K562 (cell line): ENCODE results near the gene ESAM. TPM values are rescaled to one million over a fixed set of nuclear protein-coding genes. Genes with fewer than 3 reads are reported as not detected.

Source experiments
- ATAC-seq: fragments of 200-7000 bp; cut with Tn5 transposase; 3 replicates; pipeline ENCODE4 v1.9.1; 2020; ENCODE audit warnings: moderate library complexity
- BruUV-seq: library from RNA; stranded (reverse); fragments of 400-500 nt; replicated peaks from 2 replicates; lab custom pipeline; 2021; lab: Mats Ljungman, UMichigan
- CTCF ChIA-PET: fragments of 300-600 bp; formaldehyde crosslinking; extraction: SDS; loops from one replicate; lab custom pipeline; 2021; ENCODE audit warnings: low intra/inter-chr PET ratio; lab: Yijun Ruan, JAX
- POLR2A ChIA-PET: fragments of 300-600, 350-650 bp; sonication (Branson Sonifier 250); formaldehyde crosslinking; extraction: SDS; loops from one replicate; lab custom pipeline; 2021; ENCODE audit warnings: antibody characterized with exemption, inconsistent platforms; lab: Yijun Ruan, JAX
- DNase-seq, 4 experiments: peaks; one replicate each; pipeline versions ENCODE4 v3.0.0 to v3.0.0-alpha.2; 2011 to 2018; ENCODE audit warnings: low spot score in 3 of 4, mixed read lengths in 3 of 4; ENCODE audit errors: extremely low read depth in 1 of 4
- FAIRE-seq: peaks from 2 replicates; lab custom pipeline; 2011; peaks lifted over from hg19 to GRCh38; lab: Jason Lieb, UNC
- H2AFZ ChIP-seq: 2 replicates; pipeline ENCODE4 v1.6.0; 2011; ENCODE audit warnings: low read depth, low read length, control low read depth, inconsistent platforms
- H3K27ac ChIP-seq: fragments of 200-600 bp; 3 replicates; pipeline ENCODE4 v1.8.0; 2011; ENCODE audit warnings: low read depth, mild to moderate bottlenecking, control low read depth, inconsistent platforms, low read length, moderate library complexity, mixed read lengths; ENCODE audit errors: extremely low read depth
- H3K27me3 ChIP-seq, 2 experiments: fragments of 300-600 bp in 1 of 2; 2 replicates in 1 of 2; 3 replicates in 1 of 2; pipeline versions ENCODE4 v1.6.0 to v1.8.0; 2011; ENCODE audit warnings: inconsistent platforms in 2 of 2, low read length in 2 of 2, mild to moderate bottlenecking in 1 of 2, mixed read lengths in 1 of 2, moderate library complexity in 1 of 2; ENCODE audit not compliant: control insufficient read depth in 2 of 2, insufficient read depth in 2 of 2
- H3K36me3 ChIP-seq: fragments of 300-600 bp; 3 replicates; pipeline ENCODE4 v1.8.0; 2011; ENCODE audit warnings: mild to moderate bottlenecking, low read length, inconsistent platforms; ENCODE audit not compliant: control insufficient read depth, insufficient read depth
- H3K4me1 ChIP-seq, 2 experiments: fragments of 200-600 bp in 1 of 2; replicated peaks in 1 of 2; 2 replicates in 1 of 2; 3 replicates in 1 of 2; pipeline versions ENCODE4 v1.5.1 to v1.8.0; 2011; ENCODE audit warnings: inconsistent platforms in 2 of 2, low read length in 2 of 2, mild to moderate bottlenecking in 1 of 2, mixed read lengths in 1 of 2, moderate library complexity in 1 of 2; ENCODE audit not compliant: control insufficient read depth in 2 of 2, insufficient read depth in 2 of 2
- H3K4me2 ChIP-seq: 2 replicates; pipeline ENCODE4 v1.6.1; 2011; ENCODE audit warnings: low read length, control low read depth, inconsistent platforms, mixed read lengths; ENCODE audit not compliant: insufficient read depth
- H3K4me3 ChIP-seq: fragments of 200-600 bp; sonication (generic), shearing (Covaris generic); 2 replicates; pipeline ENCODE4 v1.5.1; 2016; ENCODE audit warnings: control low read depth, inconsistent platforms
- H3K79me2 ChIP-seq: fragments of 200-600 bp; 3 replicates; pipeline ENCODE4 v1.8.0; 2011; ENCODE audit warnings: low read length, inconsistent platforms; ENCODE audit not compliant: control insufficient read depth, insufficient read depth
- H3K9ac ChIP-seq, 2 experiments: 2 replicates each; pipeline versions ENCODE4 v1.6.0 to v1.6.1; 2011; ENCODE audit warnings: low read depth in 2 of 2, low read length in 2 of 2, control low read depth in 1 of 2, inconsistent platforms in 1 of 2, mild to moderate bottlenecking in 1 of 2, mixed read lengths in 1 of 2; ENCODE audit not compliant: insufficient read depth in 1 of 2
- H3K9me1 ChIP-seq: one replicate; pipeline ENCODE4 v1.6.0; 2011; ENCODE audit warnings: inconsistent platforms, mild to moderate bottlenecking, low read length, moderate library complexity; ENCODE audit not compliant: control insufficient read depth, insufficient read depth
- H3K9me3 ChIP-seq: replicated peaks from 2 replicates; pipeline ENCODE4 v1.5.1; 2011; ENCODE audit warnings: low read depth, low read length, inconsistent platforms; ENCODE audit not compliant: control insufficient read depth, insufficient read depth
- H4K20me1 ChIP-seq: replicated peaks from 2 replicates; pipeline ENCODE4 v1.6.1; 2011; ENCODE audit warnings: low read length, inconsistent platforms, mixed read lengths; ENCODE audit not compliant: control insufficient read depth, insufficient read depth
- BCLAF1 ChIP-seq, 2 experiments: fragments of 450-650 bp in 1 of 2; IDR thresholded peaks; 2 replicates each; pipeline ENCODE4 v1.6.1; 2011 to 2017; ENCODE audit warnings: low read depth in 2 of 2, antibody characterized with exemption in 1 of 2, borderline replicate concordance in 1 of 2, low read length in 1 of 2, mild to moderate bottlenecking in 1 of 2, mixed read lengths in 1 of 2; ENCODE audit not compliant: control insufficient read depth in 1 of 2
- C11orf30 ChIP-seq: fragments of 450-650 bp; IDR thresholded peaks from 2 replicates; pipeline ENCODE4 v1.6.1; 2016; ENCODE audit warnings: low read depth, mild to moderate bottlenecking
- CBX8 ChIP-seq: fragments of 200-600 bp; sonication (generic); IDR thresholded peaks from 2 replicates; pipeline ENCODE4 v1.6.1; 2012; ENCODE audit warnings: borderline replicate concordance, mixed run types, low read depth, mild to moderate bottlenecking, moderate library complexity, mixed read lengths, low read length, control low read depth, inconsistent platforms; ENCODE audit not compliant: poor library complexity, severe bottlenecking; ENCODE audit errors: extremely low read depth
- DDX20 ChIP-seq: fragments of 450-650 bp; IDR thresholded peaks from 2 replicates; pipeline ENCODE4 v1.6.1; 2016; ENCODE audit warnings: missing genetic modification characterization, low read depth, mild to moderate bottlenecking, missing compliant biosample characterization, moderate library complexity
- HIVEP1 ChIP-seq: fragments of 250-450 bp; sonication (Bioruptor Pico); IDR thresholded peaks from 2 replicates; pipeline ENCODE4 v1.4.0; 2020; ENCODE audit warnings: mild to moderate bottlenecking
- HOMEZ ChIP-seq: fragments of 250-450 bp; sonication (Bioruptor Pico); IDR thresholded peaks from 2 replicates; pipeline ENCODE4 v1.4.0; 2020; ENCODE audit warnings: mild to moderate bottlenecking, moderate library complexity
- MCM7 ChIP-seq, 2 experiments: fragments of 450-650 bp; IDR thresholded peaks; 2 replicates each; pipeline ENCODE4 v1.6.1; 2016 to 2018
- PHF8 ChIP-seq: fragments of 200-600 bp; sonication (generic); IDR thresholded peaks from 2 replicates; pipeline ENCODE4 v1.6.1; 2012; ENCODE audit warnings: mixed run types, mild to moderate bottlenecking, inconsistent platforms, low read length, moderate library complexity, borderline replicate concordance
- PTTG1 ChIP-seq: fragments of 450-650 bp; IDR thresholded peaks from 2 replicates; pipeline ENCODE4 v1.6.1; 2016; ENCODE audit warnings: low read depth, mild to moderate bottlenecking, missing genetic modification characterization, missing compliant biosample characterization
- PYGO2 ChIP-seq: fragments of 450-650 bp; IDR thresholded peaks from 2 replicates; pipeline ENCODE4 v1.6.1; 2016; ENCODE audit warnings: mild to moderate bottlenecking, missing genetic modification characterization, moderate library complexity, missing compliant biosample characterization
- RFX1 ChIP-seq: fragments of 450-650 bp; IDR thresholded peaks from 2 replicates; pipeline ENCODE4 v1.6.1; 2016; ENCODE audit warnings: mild to moderate bottlenecking, moderate library complexity
- ZKSCAN3 ChIP-seq: fragments of 250-450 bp; sonication (Bioruptor Pico); IDR thresholded peaks from 2 replicates; pipeline ENCODE4 v1.4.0; 2020
- ZNF3 ChIP-seq: fragments of 250-450 bp; sonication (Bioruptor Pico); IDR thresholded peaks from 2 replicates; pipeline ENCODE4 v1.5.0; 2021; ENCODE audit warnings: mild to moderate bottlenecking, moderate library complexity
- WGBS: fragments of 100-300 bp; shearing (Covaris generic); methylation state at CpG from one replicate; pipeline ENCODE4 v1.1.6; 2016; ENCODE audit warnings: low coverage, mixed read lengths; ENCODE audit not compliant: insufficient coverage; ENCODE audit errors: missing lambda C conversion rate; 5-methylcytosine and 5-hydroxymethylcytosine counted together
- in situ Hi-C: fragments of 300-500 bp; cut with MboI; formaldehyde crosslinking; loops from 4 replicates; pipeline ENCODE4 v1.15.0; 2018; ENCODE audit warnings: inconsistent platforms, mixed read lengths
- intact Hi-C: fragments of 100-400 bp; cut with micrococcal nuclease; formaldehyde crosslinking; loops from 2 replicates; pipeline ENCODE4 v1.14.2; 2022
- polyA plus RNA-seq, 8 experiments: library from polyadenylated mRNA; depleted of rRNA in 4 of 8; stranded (reverse) in 5 of 8; unstranded in 3 of 8; fragments of >200 nt; fragmentation: Nextera tagmentation in 2 of 8; fragmentation: Illumina TruSeq in 1 of 8; extraction: Ambion mirVana in 2 of 8; extraction: Trizol in 1 of 8; gene quantifications; 2 replicates each; pipeline versions ENCODE4 v1.2.1 to v1.2.3, GENCODE V29; 2011 to 2014; ENCODE audit warnings: inconsistent platforms in 1 of 8, missing spikeins in 1 of 8
- total RNA-seq, 7 experiments: library from RNA; depleted of rRNA in 6 of 7; stranded (reverse); fragments of >200 nt in 6 of 7; fragmentation: Illumina TruSeq in 2 of 7; extraction: Trizol in 2 of 7; gene quantifications; 2 replicates each; pipeline versions ENCODE4 v1.2.1 to v1.2.3, GENCODE V29; 2011 to 2021; ENCODE audit warnings: low replicate concordance in 1 of 7
- TF ChIP-seq, protein P1 (sequence below): fragments of 250-450 bp; sonication (Bioruptor Pico); IDR thresholded peaks from 2 replicates; pipeline ENCODE4 v1.5.0; 2020; ENCODE audit warnings: mild to moderate bottlenecking

Gene ESAM
- total and polyA plus RNA-seq, 9 of the 15 experiments (the other 6 are each of a cell fraction or from before 2014, with no cell fraction given): 0.06 to 1.5 (median 0.22) TPM

DNA sequence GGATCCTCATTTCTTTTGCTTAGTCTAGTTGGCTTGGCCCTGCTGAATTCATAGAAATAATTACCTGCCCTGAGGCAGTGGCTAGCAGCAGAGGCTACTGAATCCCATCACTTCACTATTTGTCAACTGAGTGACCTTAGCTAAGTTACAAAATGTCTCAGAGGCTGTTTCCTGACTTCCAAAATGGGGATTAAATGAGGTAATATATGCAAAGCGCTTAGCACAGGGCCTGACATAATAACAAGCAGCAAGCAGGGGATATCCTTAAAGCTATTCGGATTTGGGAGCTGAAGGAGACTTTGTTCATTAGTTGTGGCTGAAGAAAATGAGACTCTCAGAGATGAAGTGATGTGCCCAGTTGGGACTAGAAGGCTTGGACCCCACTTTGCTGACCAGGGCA, 19.5 kb downstream of the ESAM start (continued):
- no peak for TF ChIP-seq DDX20 (tag)
- TF ChIP-seq C11orf30: no peak
- TF ChIP-seq, all 486 proteins: peak for 0

DNA sequence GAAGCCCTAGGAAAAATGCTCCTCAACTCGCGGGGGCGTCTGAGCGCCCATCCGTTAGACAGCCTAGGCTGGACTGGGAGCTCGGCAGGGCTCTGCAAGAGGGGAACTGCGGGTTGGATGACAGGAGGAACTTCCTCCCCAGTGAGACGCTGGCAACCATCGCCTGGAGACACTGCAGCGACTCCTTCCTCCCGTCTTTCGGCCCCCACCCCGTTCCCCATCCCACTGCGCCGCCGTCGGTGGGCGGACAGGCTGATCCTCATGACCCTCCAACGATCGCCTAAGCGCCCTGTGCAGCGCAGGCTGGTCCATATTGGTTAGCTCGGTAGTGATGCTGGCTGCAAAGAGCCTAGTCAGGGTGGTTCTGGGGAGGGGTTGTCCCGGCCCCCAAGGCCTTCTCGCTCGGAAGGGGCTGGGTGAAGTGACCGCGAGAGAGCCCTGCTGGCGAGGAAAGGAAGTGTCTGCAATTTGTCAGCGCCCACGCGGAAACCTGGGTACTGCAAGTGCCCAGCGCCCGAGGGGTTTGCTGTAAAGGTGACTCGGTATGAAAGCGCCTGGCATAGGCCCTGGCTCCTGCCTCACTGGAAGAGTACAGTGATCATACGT, 21.7 kb downstream of the ESAM start:
- Histone ChIP-seq H3K9ac (peak overlapping the region; percentile 38 to 82; a peak in 3 of 4 replicates), H3K9me1 (no peaks in the 10 kb centered on the region), H3K4me2 (peak overlapping the region; percentile 87), H3K27ac (no peak overlapping the region), H3K9me3 (no peaks in the 10 kb centered on the region), H4K20me1 (0 out of 2 replicates have a peak, but pooled peaks cover 9% of the 10 kb centered on the region), H3K79me2 (no peaks in the 10 kb centered on the region), H3K36me3 (no peaks in the 10 kb centered on the region), H3K4me1 (peaks cover 14 to 17% of the 10 kb centered on the region in 2 experiments; a peak in 4 of 5 replicates), H2AFZ (peak overlapping the region; percentile 87), H3K4me3 (peak overlapping the region; percentile 54), H3K27me3 (peaks cover 13 to 51% of the 10 kb centered on the region in 2 experiments; a peak in 4 of 5 replicates)
- intact Hi-C loops: no loop called here
- ChIA-PET CTCF (interaction anchor here (0.5 kb wide), 1 partner anchor 1161 kb away, joined by 3 read pairs; no protein-coding TSS in a partner anchor), POLR2A (interaction anchor here (1.0 kb wide), 2 partner anchors 13 to 21 kb away, joined by 3 to 4 read pairs; no protein-coding TSS in a partner anchor)
- in situ Hi-C loops: no loop called here
- no peak for FAIRE-seq
- whole genome bisulfite sequencing: 21% methylated on average over 33 of the region's 37 CpGs
- BruUV-seq: TSS peak; percentile 59
- ATAC-seq: peak; percentile 41
- DNase-seq: peak in 3 of 4 experiments; percentile 37 to 45 (median 43)
- TF ChIP-seq ZNF3 (CRISPR knock-in tag) (no peak), PTTG1 (tag) (no peak), MCM7 (IDR thresholded peaks at IDR 0.05) (no peak), HIVEP1 (CRISPR knock-in tag) (no peak), HOMEZ (CRISPR knock-in tag) (no peak), ZKSCAN3 (no peak), BCLAF1 (IDR thresholded peaks at IDR 0.05; ENCODE audit: borderline replicate concordance in 1 of 2, control insufficient read depth in 1 of 2, low read depth in 2 of 2, low read length in 1 of 2) (no peak), PHF8 (peak; percentile 19; the same call in 1 of the 2 replicates), CBX8 (no peak), RFX1 (no peak), PYGO2 (tag) (no peak)
- TF ChIP-seq, protein P1, sequence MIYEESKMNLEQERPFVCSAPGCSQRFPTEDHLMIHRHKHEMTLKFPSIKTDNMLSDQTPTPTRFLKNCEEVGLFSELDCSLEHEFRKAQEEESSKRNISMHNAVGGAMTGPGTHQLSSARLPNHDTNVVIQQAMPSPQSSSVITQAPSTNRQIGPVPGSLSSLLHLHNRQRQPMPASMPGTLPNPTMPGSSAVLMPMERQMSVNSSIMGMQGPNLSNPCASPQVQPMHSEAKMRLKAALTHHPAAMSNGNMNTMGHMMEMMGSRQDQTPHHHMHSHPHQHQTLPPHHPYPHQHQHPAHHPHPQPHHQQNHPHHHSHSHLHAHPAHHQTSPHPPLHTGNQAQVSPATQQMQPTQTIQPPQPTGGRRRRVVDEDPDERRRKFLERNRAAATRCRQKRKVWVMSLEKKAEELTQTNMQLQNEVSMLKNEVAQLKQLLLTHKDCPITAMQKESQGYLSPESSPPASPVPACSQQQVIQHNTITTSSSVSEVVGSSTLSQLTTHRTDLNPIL (CRISPR knock-in tag): no peak
